Middle frontal gyrus (tissue), 1 donor: ENCODE measurements around the gene OR9K2.
"Not testable (repeated sequence)": the region's sequence is repeated elsewhere in the genome, so short reads cannot be mapped to it uniquely, and the experiment has no call there.

Source experiments
- DNase-seq: peaks from one replicate; pipeline ENCODE4 v3.0.0-alpha.2; 2015; ENCODE audit warnings: low spot score; ENCODE audit errors: extremely low spot score

Gene OR9K2, protein sequence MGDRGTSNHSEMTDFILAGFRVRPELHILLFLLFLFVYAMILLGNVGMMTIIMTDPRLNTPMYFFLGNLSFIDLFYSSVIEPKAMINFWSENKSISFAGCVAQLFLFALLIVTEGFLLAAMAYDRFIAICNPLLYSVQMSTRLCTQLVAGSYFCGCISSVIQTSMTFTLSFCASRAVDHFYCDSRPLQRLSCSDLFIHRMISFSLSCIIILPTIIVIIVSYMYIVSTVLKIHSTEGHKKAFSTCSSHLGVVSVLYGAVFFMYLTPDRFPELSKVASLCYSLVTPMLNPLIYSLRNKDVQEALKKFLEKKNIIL

GRCh38 chr12:55126106-55126505 lies at the start of gene OR9K2:
Gene OR9K2, plus strand, starts transcription at chr12:55126406. Its CDS starts 3,429 bp downstream, at chr12:55129835.
- DNase-seq: no peak

GRCh38 chr12:55092579-55092978 lies 33.6 kb upstream of the OR9K2 start:
- no peak for DNase-seq

- DNase-seq: no peak
These were observed 13.8 kb upstream of the OR9K2 start for GRCh38 chr12:55112378-55112875.

GRCh38 chr12:55116152-55116551 lies 10.1 kb upstream of the OR9K2 start:
- no peak for DNase-seq

DNA sequence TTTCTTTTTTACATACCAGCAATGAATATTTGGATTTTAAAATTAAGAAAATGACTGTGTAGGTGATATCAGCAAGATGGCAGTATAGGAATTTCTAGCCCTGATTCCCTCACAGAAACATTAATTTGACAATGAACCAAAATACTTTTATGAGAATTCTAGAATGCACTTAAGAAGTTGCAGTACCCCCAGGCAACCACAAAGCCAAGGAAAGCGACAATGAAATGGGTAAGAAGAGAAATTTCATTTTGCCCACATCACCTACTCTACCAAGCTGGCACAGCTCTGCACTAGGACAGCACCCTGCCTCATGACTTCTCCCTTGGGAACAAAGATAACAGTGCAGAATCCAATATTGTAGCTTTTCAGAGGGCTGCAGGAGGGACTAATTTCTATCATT lies 6.6 kb downstream of the OR9K2 start:
- no peak for DNase-seq

- no peak for DNase-seq
These were observed 16.7 kb downstream of the OR9K2 start for GRCh38 chr12:55142669-55143565.

GRCh38 chr12:55143566-55143870 lies 17.3 kb downstream of the OR9K2 start:
- DNase-seq: no peak

DNA sequence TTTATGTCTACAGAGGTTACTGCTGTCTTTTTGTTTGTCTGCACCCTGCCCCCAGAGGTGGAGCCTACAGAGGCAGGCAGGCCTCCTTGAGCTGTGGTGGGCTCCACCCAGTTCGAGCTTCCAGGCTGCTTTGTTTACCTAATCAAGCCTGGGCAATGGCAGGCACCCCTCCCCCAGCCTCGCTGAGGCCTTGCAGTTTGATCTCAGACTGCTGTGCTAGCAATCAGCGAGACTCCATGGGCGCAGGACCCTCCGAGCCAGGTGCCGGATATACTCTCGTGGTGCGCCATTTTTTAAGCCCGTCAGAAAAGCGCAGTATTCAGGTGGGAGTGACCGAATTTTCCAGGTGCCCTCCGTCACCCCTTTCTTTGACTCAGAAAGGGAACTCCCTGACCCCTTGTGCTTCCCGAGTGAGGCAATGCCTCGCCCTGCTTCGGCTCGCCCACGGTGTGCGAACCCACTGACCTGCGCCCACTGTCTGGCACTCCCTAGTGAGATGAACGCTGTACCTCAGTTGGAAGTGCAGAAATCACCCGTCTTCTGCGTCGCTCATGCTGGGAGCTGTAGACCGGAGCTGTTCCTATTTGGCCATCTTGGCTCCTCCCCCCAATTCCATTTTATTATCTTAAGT lies 40.9 kb downstream of the OR9K2 start:
- DNase-seq: not testable (repeated sequence)

DNA sequence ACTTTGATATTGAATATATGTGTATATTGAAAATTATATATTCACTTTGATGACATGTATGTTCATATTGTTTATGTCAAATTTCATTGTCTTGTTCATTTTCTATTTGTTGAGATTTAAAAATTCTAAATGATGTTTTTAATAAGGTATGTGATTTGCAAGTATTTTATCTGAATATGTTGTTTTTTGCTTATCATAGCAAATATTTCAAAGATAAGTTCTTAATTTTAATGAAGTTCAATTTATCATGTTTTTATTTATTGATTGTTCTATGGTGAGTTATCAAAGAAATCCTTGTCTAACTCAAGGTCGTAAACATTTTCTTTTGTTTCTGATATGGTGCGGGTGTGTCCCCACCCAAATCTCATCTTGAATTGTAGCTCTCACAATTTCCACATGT lies 45.2 kb downstream of the OR9K2 start:
- DNase-seq: no peak

- not testable (repeated sequence) for DNase-seq
These were observed 45.6 kb downstream of the OR9K2 start for GRCh38 chr12:55171846-55172245.

- DNase-seq: no peak
These were observed 46.5 kb downstream of the OR9K2 start for GRCh38 chr12:55172686-55173085.

GRCh38 chr12:55173456-55173855 lies 47.2 kb downstream of the OR9K2 start:
- no peak for DNase-seq
